Putamen (tissue), 1 donor: Measurements from ENCODE around the gene SLC24A3.
"Not testable (repeated sequence)": the region's sequence is repeated elsewhere in the genome, so short reads cannot be mapped to it uniquely, and the experiment has no call there.

Experiments used
- DNase-seq: peaks from one replicate; pipeline ENCODE4 v3.0.0-alpha.2; 2016; ENCODE audit warnings: low spot score

Gene SLC24A3

GRCh38 chr20:19633985-19634384 is 421.5 kb downstream of the SLC24A3 start:
- DNase-seq = no peak

- DNase-seq = not testable (repeated sequence)
Measured at GRCh38 chr20:19639471-19640045, 427.1 kb downstream of the SLC24A3 start.

- DNase-seq = no peak
Measured at GRCh38 chr20:19642860-19643259, 430.4 kb downstream of the SLC24A3 start.

GRCh38 chr20:19644085-19644484 is 431.6 kb downstream of the SLC24A3 start:
- DNase-seq = no peak

- no peak for DNase-seq
Measured at GRCh38 chr20:19646963-19647362, 434.5 kb downstream of the SLC24A3 start.

GRCh38 chr20:19648024-19648423 is 435.6 kb downstream of the SLC24A3 start:
- DNase-seq = no peak

- no peak for DNase-seq
Measured at GRCh38 chr20:19649041-19649440, 436.6 kb downstream of the SLC24A3 start.

- DNase-seq = no peak
Measured at GRCh38 chr20:19652591-19653026, 440.2 kb downstream of the SLC24A3 start.

GRCh38 chr20:19653327-19653726 is 440.9 kb downstream of the SLC24A3 start:
- DNase-seq = no peak

- DNase-seq = no peak
Measured at GRCh38 chr20:19654921-19655320, 442.5 kb downstream of the SLC24A3 start.

GRCh38 chr20:19658137-19658536 is 445.7 kb downstream of the SLC24A3 start:
- DNase-seq = no peak

GRCh38 chr20:19659448-19659847 is 447.0 kb downstream of the SLC24A3 start:
- DNase-seq = no peak

- no peak for DNase-seq
Measured at GRCh38 chr20:19660808-19661378, 448.5 kb downstream of the SLC24A3 start.

GRCh38 chr20:19661717-19662636 is 449.5 kb downstream of the SLC24A3 start:
- peak; percentile 55 for DNase-seq

GRCh38 chr20:19662637-19662995 is 450.2 kb downstream of the SLC24A3 start:
- no peak for DNase-seq

GRCh38 chr20:19668418-19668817 is 456.0 kb downstream of the SLC24A3 start:
- no peak for DNase-seq

- no peak for DNase-seq
Measured at GRCh38 chr20:19670829-19671228, 458.4 kb downstream of the SLC24A3 start.

GRCh38 chr20:19671374-19671773 is 458.9 kb downstream of the SLC24A3 start:
- no peak for DNase-seq

GRCh38 chr20:19672498-19672897 is 460.1 kb downstream of the SLC24A3 start:
- no peak for DNase-seq

GRCh38 chr20:19673575-19673974 is 461.1 kb downstream of the SLC24A3 start:
- no peak for DNase-seq

- DNase-seq = no peak
Measured at GRCh38 chr20:19676202-19676601, 463.8 kb downstream of the SLC24A3 start.

- DNase-seq = no peak
Measured at GRCh38 chr20:19677336-19677735, 464.9 kb downstream of the SLC24A3 start.

GRCh38 chr20:19678591-19678990 is 466.1 kb downstream of the SLC24A3 start:
- not testable (repeated sequence) for DNase-seq
